HCEC 1CT (cell line): ENCODE data around the gene PTGFRN.

Experiments used
- DNase-seq: peaks from one replicate; pipeline ENCODE4 v3.0.0-alpha.2; 2017

The PTGFRN gene

DNA sequence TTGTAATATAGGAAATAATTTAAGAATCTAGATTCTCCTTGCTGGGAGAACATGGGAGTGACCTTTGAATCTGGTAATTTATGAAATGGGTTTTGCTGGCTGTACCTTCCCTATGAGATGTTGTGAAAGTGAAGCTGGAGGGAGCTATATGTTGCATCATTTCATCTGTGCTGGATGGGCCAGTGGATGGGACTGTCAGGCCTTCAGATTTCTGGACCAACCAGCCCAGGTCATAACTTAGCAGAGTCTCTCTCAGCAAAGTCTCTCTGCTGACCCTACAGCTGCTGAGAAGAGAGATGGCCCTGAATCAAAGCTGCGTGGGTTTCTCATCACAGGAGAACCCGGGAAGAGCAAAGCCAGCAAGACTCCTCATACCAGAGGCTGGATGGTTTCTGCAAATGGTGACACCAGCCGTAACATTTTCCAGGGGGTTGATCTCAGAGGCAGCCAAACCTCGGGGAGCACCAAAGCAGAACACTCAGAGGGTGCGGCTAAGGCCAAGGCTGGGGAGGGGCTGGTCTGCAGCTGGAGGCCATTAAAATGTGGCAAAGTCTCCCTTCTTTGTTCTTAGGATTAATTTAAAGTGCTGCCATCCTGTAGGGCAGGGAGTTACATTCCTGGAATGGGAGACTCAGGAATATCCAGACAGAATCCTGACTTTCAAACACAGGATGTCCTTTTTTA lies 18.2 kb upstream of the PTGFRN start:
- no peak for DNase-seq

- DNase-seq = no peak
Observed at GRCh38 chr1:116895073-116895472, 14.6 kb upstream of the PTGFRN start.

DNA sequence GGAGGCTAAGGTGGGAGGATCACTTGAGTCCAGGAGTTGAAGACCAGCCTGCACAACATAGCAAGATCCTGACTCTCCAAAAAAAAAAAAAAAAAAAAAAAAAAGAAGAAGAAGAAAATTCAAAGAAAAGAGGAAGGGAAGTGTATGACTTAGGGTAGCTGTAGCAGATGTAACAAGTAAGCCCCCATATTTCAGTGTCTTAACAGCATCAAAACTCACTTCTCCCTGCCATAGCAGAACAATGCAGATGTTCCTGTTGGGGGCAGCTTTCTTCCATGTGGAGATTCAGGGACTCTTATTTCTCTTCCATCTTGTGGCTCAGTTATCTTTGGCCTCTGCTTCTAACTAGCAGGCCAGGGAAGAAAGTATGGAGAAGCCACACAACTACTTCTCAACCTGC lies 10.2 kb upstream of the PTGFRN start:
- no peak for DNase-seq

- DNase-seq = no peak
Observed at GRCh38 chr1:116900471-116901365, 9.0 kb upstream of the PTGFRN start.

- DNase-seq = no peak
Observed at GRCh38 chr1:116902027-116902426, 7.7 kb upstream of the PTGFRN start.

DNA sequence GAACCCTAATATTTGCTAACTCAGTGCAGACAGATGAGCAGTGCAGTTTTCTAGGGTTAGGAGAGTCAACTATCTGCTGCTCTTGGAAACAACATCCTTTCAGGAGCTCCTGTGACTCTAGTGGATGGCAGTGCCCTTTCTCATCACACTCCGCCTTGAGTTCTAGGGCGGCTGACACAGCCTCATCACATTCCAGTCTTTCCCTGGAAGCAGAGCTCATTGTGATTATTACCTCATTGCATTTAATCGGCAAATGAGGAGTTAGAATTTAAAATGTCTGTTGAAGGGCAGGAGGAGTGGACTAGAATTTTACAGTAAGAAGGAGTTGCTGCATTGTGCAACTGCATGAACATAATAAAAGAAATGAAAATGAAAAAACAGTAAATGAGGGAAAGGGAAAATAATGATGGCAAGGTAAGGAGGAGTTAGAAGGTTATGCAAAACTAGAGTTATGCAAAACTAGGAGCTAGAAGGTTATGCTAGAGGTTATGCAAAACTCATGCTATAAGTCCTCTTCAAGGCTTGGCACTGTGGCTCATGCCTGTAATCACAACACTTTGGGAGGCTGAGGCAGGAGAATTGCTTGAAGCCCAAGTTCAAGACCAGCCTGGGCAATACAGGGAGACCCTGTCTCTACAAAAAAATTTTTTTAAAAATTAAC lies 6.9 kb upstream of the PTGFRN start:
- DNase-seq = no peak

- no peak for DNase-seq
Observed at GRCh38 chr1:116904791-116905320, 4.9 kb upstream of the PTGFRN start.

GRCh38 chr1:116906812-116907211 lies 2.9 kb upstream of the PTGFRN start:
- no peak for DNase-seq

GRCh38 chr1:116907351-116907750 lies 2.4 kb upstream of the PTGFRN start:
- DNase-seq = no peak

GRCh38 chr1:116908266-116908665 lies 1.4 kb upstream of the PTGFRN start:
- DNase-seq = no peak

DNA sequence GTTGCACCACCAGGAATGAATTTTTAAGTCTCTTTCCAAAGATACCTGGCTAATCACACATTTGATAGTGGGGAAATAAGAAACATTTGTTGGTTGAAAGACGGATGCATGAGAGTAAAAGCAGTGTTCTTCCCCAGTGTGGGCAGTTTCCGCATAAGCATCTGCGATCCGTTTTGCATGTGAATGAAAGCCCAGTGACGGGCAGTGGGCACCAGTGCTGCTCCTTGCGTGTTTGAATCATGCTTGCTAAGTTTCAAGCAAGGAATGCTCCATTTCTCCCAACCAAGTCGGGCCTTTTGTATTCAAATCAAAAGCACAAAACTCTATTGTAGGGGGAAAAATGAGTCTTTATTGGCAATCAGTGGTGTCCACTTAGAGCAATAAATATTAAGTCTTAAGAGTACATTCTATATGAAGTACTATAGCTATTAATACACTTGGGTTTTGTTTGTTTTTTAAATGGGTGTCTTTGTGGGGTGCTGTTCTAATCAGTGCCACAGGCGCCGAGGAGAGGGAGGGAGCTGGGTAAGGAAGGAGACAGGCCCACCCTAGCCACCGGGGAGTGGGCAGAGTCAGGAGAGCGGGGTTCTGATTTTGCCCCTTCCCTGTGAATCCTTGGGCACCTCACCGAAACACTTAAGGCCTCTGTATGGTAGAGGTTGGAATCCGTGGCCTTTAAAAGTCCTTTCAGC lies 750 bp upstream of the PTGFRN start:
- DNase-seq = no peak

DNA sequence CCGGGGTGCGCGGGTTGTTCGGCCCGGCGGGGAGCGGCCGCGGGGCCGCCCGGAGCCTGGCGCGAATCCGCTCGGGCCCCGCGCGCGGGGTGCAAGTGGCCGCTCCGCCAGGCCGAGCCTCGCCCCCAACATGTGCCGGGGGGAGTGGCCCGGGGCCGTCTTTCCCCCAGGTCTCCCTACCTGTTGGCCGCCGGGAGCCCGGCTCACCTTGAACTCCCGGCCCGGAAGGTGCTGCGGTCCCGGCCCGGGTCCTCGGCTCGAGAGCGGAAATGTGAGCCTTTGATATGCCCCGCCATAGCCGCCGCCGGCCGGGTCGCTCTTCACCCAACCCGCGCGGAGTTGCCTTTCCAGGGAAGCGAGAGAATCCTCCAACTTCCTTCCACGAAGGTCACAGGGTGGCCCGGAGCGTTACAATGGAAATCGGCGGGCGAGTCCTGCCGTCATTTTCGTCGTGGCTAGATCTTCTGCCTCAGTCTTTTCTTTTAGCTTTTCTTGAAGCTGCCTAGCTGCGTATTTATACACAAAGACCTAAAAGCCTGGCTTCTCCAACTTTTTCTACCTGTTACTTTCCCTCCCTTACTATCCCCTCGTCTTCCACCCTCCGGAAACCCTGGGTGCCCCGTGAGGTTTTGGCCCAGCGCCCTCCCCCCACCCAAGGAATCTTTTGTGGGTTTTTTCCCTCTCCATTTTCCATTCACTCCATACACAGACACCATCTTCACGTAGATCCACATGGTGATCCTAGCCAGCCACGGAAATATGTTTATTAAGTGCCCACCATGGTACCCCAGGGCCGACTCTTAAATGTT lies 867 bp downstream of the PTGFRN start:
- no peak for DNase-seq

GRCh38 chr1:116911188-116911553 lies 1.5 kb downstream of the PTGFRN start:
- DNase-seq = no peak

GRCh38 chr1:116911779-116912469 lies 2.2 kb downstream of the PTGFRN start:
- DNase-seq = no peak

- no peak for DNase-seq
Observed at GRCh38 chr1:116912846-116913245, 3.1 kb downstream of the PTGFRN start.

DNA sequence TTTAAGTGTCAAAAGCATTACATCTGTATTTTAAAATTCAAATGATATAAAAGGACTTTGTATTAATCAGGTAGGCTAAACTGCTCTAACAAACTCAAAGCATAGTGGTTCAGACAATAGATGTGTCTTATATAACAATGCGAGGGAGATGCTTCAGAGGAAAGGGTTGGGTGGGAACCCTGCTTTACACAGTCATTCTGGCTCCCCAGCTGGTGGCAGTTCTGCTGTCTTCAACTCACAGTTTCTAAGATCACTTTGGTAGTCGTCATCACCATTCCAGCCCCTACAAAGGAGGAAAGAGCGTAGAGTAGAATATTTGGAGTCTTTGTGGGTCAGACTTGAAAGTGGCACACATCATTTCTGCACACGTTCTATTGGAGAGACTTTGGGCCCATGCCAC lies 4.2 kb downstream of the PTGFRN start:
- DNase-seq = no peak

GRCh38 chr1:116914667-116915066 lies 5.0 kb downstream of the PTGFRN start:
- DNase-seq = no peak

DNA sequence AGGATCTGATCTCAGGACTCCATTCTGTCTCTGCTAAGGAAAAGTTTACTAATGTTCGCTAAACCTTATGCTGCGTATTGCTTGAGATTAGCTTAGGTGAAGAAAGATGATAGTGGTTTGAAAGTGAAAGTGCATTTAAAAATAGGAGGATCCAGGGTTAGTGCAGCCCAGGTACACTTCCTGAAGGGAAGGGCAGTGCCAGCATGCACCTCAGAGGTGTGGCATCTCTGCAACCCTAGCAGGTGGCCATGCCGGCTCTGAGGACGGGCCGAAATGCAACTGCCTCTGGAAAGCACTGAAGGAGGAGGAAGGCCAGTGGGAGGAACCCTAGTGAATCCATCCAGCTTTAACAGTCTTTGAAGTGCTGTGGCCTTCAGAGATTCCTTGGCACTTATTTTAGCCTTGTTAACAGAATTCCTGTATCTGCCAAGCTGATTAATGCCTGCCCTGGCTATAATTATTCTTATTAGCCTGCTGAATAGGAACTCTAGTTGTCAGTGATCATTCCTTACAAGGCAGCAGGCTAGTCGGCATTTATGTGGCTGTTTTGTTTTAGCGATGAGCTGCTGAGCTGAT lies 5.5 kb downstream of the PTGFRN start:
- DNase-seq = no peak

DNA sequence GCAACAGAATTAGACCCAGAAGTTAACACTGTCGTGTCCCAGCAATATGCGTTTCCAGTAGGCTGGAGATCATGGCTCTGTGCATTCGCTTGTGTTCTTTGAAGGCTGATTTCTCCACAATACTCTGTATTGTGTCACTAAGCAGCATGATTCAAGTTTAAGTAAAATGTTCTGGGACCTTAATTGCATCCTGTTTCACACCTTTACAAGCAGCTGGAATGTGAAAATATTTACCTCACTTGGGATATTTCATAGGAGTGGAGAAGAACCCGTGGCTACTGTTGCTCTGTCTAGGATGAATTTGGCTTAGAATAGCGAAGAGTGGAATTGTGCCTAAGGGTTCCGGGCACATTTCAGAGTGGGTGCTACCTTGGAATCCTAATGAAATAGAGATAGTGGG lies 6.3 kb downstream of the PTGFRN start:
- DNase-seq = no peak

- no peak for DNase-seq
Observed at GRCh38 chr1:116916533-116917445, 7.1 kb downstream of the PTGFRN start.
